ENCODE data around the gene CLIC6.
"Not testable (repeated sequence)": the region's sequence is repeated elsewhere in the genome, so short reads cannot be mapped to it uniquely, and the experiment has no call there.

The CLIC6 gene

DNA sequence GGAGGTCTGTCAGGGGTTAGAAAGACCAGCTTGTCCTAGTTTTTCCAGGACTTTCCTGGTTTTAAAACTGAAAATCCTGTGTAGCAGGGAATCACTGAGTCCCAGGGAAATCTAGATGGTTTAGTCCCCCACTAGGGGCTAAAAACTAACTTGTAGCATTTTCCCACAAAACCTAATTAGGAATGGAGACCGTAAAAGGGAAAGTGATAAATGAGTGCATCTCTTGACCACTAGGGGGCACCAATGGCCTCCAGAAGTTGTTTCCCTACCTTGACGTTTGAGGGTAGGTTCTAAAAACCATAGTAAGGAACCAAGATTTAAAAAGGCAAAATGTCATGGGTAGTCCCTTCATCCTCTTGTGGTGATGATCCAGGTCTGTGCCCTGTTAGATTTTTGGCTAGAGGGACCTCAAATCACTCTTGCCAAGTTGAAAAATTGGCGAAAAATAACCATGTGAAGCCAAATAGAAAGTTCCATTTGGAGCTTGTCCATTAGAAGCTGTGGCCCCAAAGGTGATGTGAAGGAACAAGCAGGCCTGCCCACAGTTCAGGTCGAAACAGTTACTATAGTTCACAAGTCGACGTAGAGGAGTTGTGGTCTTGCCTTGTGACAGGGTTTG lies 24.5 kb downstream of the CLIC6 start:
- DNase-seq: no peak

GRCh38 chr21:34695434-34695833 lies 26.6 kb downstream of the CLIC6 start:
- DNase-seq: no peak

GRCh38 chr21:34696121-34696520 lies 27.3 kb downstream of the CLIC6 start:
- no peak for DNase-seq

- no peak for DNase-seq
These were observed 29.0 kb downstream of the CLIC6 start for GRCh38 chr21:34697826-34698225.

GRCh38 chr21:34698270-34699015 lies 29.6 kb downstream of the CLIC6 start:
- no peak for DNase-seq

DNA sequence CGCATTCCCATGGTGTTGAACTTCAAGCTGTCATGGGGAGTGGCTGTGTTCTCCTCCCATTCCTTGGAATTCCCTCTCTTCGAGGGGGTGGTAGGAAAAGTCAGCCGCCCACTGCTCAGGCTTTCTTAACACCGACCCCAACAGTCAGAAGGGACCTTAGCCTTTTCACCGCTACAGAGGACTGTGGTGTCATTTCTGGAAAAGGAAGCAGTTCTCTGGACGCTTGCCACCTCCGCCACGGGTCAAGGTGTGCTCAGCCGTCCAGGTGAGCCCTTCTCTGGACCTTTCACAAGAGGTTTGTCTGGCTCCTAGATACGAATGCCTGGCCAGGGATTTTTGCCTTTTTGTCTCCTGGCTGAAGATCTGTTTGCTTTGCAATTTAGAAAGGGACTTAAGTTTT lies 31.8 kb downstream of the CLIC6 start:
- DNase-seq: no peak

DNA sequence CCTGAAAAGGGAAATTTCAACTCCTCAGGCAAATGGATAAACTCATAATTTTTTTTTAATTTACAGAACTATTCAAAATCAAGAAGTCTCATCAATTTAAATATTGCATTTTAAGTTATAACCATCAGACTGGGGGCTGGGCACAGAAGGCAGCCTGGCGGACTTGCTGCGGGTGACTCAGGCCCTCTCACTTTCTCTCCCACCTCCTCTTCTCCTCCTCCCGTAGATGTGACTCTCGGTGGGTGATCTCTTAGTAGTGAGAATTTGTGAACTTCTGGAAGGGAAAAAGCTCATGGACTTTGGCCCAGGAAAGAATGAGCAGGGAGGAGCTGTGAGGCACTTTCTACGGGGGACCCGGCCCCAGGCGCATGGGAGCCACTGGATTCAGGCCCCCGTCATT lies 32.9 kb downstream of the CLIC6 start:
- DNase-seq: no peak

DNA sequence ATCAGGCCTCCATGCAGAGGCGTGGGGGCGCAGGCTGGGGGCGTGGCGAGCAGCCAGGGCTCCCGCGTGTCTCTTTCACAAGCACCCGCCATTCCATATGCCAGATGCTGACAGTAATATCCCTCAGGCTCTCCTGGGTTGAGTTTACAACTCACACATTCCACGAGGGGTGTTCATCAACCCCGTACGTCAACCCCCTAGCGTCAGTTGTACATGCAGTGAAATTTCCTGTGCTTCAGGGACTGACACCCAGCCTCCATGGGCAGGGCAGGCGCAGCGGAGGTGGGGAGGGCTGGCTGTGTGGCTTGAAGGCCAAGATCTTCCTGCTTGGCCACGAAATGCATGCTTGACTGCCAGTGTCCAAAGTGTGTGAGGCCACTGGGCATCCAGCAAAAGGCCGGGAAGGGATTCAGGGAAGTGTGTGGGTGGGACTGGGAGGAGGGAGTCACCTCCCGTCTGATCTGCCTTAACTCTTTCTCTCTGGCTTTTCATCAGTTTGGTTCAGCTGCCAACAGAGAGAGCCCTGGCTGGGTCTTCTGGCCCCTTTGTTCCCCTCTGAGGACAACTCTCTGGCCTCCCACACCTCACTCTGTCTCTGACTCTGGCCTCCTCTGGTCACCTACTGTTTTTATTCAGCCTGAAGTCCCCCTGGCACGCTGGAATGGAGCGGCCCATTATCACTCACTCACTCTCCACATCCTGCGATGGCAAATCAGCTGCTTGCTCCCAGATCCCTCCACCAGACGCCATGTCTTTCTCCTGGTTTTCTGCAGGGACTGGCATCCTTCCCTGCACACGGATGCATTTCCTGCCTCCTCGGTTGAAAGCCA lies 33.8 kb downstream of the CLIC6 start:
- DNase-seq: no peak

DNA sequence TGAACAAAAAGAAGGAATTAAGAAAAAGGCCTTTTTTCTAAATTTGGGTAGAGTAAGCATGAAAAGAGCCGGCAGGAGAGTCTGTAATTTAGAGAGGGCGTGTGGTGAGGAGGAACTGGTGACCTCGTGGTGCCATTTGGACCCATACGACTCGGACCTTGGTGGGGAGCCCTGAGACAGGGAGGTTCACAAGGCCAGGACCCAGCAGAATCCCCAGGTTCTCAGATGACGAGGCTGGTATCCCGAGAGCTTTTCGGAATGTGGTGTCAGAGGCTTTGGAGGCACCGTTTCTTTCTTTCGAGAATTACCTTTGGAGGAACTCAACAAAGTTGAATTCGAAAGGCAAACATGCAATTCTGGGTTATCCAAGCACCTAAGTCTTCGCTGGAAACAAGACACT lies 34.8 kb downstream of the CLIC6 start:
- no peak for DNase-seq

DNA sequence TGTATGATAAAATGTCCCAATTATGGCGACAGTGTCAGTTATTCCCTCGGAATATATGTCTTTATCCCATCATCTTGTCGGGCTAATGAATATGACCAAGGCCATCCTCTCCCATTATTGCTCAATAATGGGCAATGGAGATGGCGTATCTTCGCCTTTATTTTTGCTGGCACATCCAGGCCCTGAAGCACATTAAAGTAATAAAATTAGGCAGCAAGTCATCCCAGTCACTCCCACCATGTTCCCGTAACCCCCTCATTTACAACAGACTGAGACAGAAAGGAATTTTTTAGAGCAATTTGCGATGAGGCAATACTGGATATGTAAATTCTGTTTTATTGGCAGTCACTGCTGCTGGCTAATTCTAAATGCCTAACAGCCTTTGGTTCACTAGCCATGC lies 35.3 kb downstream of the CLIC6 start:
- DNase-seq: no peak

- no peak for DNase-seq
These were observed 36.2 kb downstream of the CLIC6 start for GRCh38 chr21:34705011-34705410.

DNA sequence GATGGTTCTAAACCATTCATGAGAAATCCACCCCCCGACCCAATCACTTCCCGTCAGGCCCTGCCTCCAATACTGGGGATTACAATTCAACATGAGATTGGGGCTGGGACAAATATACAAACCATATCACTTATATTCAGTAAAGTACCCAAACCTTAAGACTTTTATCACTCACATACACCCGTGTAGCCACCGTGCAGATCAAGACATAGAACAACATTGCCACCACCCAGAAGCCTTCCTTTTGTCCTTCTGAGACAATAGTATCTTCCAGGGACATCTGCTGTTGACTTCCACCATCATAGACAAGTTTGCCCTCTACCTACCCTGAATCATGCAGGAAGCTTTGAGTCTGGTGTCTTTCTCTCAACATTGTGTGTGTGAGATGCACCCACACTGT lies 37.5 kb downstream of the CLIC6 start:
- DNase-seq: no peak

- DNase-seq: no peak
These were observed 39.1 kb downstream of the CLIC6 start for GRCh38 chr21:34707876-34708325.

GRCh38 chr21:34713621-34714020 lies 44.8 kb downstream of the CLIC6 start:
- no peak for DNase-seq

GRCh38 chr21:34715518-34715917 lies 46.7 kb downstream of the CLIC6 start:
- DNase-seq: no peak

GRCh38 chr21:34715985-34716596 lies 47.3 kb downstream of the CLIC6 start:
- no peak for DNase-seq

- DNase-seq: not testable (repeated sequence)
These were observed 49.7 kb downstream of the CLIC6 start for GRCh38 chr21:34718529-34718928.

GRCh38 chr21:34722684-34723300 lies 54.0 kb downstream of the CLIC6 start:
- no peak for DNase-seq

GRCh38 chr21:34724131-34724856 lies 55.5 kb downstream of the CLIC6 start:
- no peak for DNase-seq

GRCh38 chr21:34724857-34725195 lies 56.0 kb downstream of the CLIC6 start:
- DNase-seq: no peak

GRCh38 chr21:34726627-34727337 lies 58.0 kb downstream of the CLIC6 start:
- DNase-seq: no peak

DNA sequence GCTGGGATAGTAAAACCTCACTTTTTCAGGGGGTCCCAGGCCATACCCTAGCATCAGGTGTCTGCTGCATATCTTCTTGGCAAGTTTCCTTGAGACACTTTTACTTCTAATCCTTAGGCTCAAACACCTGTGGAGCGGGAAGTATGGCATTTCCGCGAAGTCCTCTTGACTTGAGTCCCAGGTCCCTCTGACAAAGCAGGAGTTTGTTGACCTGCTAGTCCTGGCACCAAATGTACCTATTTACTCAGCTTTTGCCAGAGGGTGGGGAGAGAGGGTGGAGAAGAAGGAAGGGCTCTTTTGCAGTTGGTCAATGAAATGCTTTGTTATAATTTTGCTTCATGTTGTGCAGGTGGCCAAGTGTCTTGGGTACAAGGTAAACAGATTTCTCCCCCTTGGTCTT lies 59.7 kb downstream of the CLIC6 start:
- DNase-seq: no peak
